HG02885 (cell line): Measurements from ENCODE around the gene FZR1.
"Not testable (repeated sequence)": the region's sequence is repeated elsewhere in the genome, so short reads cannot be mapped to it uniquely, and the experiment has no call there.

Experiments used
- ATAC-seq: cut with Tn5 transposase; IDR thresholded peaks from one replicate; pipeline ENCODE4 v1.9.1; 2021; ENCODE audit warnings: mild to moderate bottlenecking; ENCODE audit not compliant: unreplicated experiment, poor library complexity

Gene FZR1

DNA sequence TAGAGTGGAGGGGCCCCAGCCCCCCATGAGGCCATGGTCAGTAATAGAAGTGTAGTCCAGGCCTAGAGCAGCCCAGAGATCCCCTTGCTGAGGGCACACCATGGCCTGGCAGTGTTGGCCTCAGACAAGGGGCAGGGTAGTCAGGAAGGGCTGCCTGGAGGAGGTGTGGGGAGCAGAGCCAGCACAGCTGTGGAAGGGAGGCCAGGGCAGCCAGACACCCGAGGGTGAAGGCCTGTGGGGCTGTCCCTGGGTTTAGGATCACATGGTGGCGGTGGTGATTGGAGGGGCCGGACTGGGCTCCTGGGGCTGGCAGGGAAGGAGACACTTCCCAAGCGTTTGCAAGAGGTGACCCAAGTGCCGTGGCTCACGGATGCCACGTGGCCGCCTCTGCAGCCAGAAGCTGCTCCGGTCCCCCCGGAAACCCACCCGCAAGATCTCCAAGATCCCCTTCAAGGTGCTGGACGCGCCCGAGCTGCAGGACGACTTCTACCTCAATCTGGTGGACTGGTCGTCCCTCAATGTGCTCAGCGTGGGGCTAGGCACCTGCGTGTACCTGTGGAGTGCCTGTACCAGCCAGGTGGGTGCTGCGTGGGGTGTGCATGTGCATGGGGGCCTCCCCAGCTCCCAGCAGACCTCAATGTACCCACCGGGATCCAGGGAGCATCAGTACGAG is 21.3 kb downstream of the FZR1 start:
- no peak for ATAC-seq

DNA sequence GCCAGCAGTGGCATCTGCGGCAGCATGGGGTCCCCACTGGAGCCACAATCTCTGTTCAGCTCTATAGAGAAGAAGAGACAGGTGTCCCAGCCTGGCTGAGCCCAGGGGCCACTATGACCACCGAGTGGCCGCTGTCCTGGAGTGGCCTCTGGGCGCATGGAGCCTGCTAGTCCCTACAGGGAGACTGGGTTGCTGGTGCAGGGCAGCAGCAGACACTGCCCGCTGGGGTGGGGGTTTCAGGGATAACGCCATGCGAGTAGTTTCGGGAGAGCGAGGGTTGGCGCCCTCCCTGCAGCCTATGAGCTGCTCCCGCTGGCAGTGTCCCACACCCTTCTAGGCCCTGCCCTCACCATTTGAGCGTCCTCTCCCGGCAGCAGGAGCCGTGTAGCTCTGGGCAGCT is 22.0 kb downstream of the FZR1 start:
- no peak for ATAC-seq

DNA sequence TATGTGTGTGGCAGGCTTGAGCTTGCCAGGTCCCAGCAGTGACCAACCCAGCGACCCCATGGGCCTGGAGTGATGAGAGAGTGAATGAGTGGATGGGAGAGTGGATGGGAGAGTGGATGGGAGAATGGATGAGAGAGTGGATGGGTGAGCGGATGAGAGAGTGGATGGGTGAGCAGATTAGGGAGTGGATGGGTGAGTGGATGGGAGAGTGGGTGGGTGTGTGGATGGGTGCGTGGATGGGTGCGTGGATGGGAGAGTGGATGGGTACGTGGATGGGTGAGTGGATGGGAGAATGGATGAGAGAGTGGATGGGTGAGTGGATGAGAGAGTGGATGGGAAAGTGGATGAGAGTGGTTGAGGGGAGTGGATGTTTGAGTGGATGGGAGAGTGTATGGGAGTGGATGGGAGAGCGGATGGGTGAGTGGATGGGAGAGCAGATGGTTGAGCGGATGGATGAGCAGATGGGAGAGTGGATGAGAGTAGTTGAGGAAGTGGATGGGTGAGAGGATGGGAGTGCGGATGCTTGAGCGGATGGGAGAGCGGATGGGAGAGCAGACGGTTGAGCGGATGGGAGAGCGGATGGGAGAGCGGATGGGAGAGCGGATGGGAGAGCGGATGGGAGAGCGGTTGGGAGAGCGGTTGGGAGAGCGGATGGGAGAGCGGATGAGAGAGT is 22.6 kb downstream of the FZR1 start:
- ATAC-seq, result no peak

DNA sequence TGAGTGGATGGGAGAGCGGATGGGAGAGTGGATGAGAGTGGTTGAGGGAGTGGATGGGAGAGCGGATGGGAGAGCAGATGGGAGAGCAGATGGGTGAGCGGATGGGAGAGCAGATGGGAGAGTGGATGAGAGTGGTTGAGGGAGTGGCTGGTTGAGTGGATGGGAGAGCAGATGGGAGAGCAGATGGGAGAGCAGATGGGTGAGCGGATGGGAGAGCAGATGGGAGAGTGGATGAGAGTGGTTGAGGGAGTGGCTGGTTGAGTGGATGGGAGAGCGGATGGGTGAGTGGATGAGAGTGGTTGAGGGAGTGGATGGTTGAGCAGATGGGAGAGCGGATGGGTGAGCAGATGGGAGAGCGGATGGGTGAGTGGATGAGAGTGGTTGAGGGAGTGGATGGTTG is 23.2 kb downstream of the FZR1 start:
- ATAC-seq, result not testable (repeated sequence)

DNA sequence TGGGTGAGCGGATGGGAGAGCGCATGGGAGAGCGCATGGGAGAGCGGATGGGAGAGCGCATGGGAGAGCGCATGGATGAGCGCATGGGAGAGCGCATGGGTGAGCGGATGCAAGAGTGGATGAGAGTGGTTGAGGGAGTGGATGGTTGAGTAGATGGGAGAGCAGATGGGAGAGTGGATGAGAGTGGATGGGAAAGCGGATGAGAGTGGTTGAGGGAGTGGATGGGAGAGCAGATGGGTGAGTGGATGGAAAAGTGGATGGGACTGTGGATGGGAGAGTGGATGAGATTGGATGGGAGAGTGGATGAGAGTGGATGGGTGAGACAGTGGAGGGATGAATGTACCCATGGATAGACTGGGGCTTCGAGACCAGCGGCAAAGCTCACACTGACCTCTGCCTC is 24.3 kb downstream of the FZR1 start:
- ATAC-seq, result no peak

DNA sequence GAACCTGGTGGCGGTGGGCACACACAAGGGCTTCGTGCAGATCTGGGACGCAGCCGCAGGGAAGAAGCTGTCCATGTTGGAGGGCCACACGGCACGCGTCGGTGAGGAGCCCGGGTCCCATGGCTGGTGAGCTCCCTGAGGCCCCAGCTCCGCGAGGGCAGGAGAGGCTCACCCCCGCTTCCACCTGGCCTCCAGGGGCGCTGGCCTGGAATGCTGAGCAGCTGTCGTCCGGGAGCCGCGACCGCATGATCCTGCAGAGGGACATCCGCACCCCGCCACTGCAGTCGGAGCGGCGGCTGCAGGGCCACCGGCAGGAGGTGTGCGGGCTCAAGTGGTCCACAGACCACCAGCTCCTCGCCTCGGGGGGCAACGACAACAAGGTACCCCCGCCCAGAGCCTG is 25.6 kb downstream of the FZR1 start:
- no peak for ATAC-seq

DNA sequence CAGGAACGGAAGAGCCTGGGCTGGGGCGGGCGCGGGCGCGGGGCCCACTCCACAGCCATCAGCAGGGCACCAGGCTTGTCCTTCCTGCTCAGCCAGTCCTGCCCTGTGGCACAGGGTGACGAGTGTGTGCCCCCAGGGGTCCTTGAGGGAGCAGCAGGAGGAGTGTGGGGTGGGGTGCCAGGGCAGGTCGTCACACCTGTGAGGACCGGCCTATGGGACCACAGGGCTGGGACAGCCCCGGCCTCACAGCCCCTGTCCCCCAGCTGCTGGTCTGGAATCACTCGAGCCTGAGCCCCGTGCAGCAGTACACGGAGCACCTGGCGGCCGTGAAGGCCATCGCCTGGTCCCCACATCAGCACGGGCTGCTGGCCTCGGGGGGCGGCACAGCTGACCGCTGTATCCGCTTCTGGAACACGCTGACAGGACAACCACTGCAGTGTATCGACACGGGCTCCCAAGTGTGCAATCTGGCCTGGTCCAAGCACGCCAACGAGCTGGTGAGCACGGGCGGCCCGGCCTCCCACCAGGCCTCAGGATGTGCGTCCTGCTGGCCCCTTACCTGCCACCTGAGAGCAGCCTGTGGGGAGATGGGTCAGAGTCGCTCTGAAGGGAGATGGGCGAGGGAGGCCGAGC is 26.2 kb downstream of the FZR1 start:
- no peak for ATAC-seq

DNA sequence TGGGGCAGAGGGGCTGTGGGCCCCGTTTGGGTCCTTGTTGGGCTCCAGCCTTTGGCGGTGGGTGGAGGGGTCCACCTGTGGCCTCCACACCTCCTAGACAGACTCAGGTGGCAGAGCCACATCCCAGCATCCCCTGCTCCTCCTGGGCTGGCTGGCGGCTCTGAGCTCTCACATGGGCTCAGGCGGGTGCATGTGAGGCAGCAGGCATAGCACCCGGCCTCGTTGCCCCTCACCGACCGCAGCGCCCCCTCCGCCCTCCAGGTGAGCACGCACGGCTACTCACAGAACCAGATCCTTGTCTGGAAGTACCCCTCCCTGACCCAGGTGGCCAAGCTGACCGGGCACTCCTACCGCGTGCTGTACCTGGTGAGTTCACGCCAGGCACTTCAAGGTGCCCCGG is 26.9 kb downstream of the FZR1 start:
- ATAC-seq, result no peak

DNA sequence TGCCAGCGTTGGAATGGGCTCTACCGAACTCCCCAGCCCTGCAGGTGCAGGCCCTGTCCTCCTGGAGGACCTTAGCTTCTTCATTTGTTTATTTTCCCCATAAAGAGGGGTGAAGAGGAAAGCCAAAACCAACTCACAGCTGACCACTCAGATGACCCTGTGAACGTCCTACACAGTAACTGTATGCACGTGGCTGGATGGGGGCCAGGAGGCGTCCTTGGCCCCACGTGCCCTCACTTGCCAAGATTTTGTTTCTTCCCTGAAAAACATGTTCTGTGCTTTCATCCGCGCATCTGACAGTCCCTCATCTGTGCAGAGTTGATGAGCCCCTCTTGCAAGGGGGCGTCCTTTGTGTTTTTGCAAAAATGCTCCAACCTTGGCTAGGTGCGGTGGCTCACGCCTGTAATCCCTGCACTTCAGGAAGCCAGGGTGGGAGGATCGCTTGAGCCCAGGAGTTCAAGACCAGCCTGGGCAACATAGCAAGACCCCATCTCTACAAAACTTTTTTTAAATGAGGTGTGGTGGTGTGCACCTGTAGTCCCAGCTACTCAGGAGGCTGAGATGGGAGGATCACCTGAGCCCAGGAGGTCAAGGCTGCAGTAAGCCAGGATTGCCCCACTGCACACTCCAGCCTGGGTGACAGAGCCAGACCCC is 27.6 kb downstream of the FZR1 start:
- ATAC-seq, result no peak

DNA sequence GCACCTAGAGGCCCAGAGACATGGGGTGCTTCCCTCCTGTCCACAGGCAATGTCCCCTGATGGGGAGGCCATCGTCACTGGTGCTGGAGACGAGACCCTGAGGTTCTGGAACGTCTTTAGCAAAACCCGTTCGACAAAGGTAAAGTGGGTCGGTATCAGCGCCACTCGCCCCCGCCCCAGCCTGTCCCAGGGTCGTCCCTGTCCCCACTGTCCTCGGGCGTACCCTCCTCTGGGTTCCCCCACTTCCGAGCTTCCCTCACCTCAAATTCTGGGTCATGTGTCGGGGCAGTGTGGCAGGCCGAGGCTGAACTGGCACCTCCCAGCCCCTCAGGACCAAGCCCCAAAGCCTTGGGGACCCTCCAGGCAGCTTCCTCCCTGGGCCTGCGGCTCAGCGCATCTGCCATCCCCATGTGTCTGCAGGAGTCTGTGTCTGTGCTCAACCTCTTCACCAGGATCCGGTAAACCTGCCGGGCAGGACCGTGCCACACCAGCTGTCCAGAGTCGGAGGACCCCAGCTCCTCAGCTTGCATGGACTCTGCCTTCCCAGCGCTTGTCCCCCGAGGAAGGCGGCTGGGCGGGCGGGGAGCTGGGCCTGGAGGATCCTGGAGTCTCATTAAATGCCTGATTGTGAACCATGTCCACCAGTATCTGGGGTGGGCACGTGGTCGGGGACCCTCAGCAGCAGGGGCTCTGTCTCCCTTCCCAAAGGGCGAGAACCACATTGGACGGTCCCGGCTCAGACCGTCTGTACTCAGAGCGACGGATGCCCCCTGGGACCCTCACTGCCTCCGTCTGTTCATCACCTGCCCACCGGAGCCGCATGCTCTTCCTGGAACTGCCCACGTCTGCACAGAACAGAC is 28.5 kb downstream of the FZR1 start:
- ATAC-seq, result no peak

DNA sequence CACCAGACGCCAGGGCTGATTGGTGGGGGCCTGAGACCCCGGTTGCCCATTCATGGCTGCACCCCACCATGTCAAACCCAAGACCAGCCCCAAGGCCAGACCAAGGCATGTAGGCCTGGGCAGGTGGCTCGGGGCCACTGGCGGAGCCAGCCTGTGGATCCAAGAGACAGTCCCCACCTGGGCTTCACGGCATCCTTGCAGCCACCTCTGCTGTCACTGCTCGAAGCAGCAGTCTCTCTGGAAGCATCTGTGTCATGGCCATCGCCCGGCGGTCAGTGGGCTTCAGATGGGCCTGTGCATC is 29.1 kb downstream of the FZR1 start:
- no peak for ATAC-seq

DNA sequence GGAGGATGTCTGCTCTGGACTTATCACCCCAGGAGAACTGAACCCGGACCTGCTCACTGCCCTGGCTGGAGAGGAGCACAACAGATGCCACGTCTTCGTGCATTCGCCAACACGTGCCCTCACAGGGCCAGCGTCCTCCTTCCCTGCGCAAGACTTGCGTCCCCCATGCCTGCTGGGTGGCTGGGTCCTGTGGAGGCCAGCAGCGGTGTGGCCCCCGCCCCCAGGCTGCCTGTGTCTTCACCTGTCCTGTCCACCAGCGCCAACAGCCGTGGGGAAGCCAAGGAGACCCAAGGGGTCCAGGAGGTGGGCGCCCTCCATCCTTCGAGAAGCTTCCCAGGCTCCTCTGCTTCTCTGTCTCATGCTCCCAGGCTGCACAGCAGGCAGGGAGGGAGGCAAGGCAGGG is 29.5 kb downstream of the FZR1 start:
- ATAC-seq, result no peak

DNA sequence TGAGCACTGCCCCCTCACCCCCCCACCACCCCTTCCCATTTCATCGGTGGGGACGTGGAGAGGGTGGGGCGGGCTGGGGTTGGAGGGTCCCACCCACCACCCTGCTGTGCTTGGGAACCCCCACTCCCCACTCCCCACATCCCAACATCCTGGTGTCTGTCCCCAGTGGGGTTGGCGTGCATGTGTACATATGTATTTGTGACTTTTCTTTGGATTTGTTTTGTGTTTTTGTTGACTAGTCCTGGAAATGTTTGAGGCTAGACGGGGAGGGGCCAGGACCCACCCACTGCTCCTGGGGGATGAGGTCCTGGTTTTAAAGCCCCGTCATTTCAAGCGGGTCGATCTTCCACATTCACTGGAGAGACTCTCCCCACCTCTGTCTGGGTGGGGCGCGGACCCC is 29.9 kb downstream of the FZR1 start:
- ATAC-seq, result no peak

DNA sequence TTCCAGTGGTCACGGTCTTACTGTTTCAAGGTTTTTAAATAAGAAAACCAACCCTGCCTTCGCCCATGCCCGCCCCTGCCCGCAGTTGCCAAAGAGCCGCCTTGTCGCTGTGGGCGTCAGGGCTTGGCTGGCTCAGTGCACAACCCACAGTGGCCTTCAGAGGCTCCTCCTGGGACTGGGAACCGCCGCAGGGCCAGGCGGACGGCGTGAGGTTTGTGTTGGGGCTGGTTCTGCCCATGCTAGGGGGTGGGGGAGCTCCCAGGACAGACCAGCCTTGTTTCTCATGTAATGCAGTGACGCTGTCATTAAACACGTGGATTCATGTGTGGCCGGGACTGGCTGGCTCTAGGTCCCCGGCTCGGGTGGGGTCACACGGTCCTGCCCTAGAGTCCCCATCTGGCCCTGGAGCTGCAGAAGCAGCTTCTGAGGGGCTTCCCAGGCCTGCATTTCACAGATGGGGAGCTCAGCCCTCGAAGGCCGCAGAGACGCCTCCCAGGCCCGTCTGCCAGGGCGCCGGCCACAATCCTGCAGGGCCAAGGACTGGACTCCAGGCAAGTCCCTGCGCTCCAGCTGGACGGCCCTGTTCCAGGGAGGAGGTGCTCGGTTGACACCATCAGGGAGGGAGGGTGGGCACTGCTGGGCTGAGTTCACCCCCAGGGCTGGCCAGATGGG is 30.5 kb downstream of the FZR1 start:
- no peak for ATAC-seq

DNA sequence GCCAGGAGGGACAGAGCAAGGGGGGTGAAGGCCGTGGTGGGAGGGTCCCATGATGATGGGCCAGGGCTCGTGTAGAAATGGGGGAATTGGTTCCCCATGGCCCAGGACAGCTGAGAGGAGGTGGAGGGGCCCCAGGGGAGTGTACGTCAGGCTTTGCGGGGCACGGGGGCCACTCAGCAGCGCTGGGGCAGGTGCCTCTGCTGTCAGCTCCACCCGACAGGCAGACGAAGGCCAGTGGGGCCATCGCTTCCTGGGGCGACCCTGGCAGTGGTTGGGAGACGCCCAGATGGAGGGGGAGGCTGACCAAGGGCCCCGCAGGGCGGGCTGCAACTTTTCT is 31.0 kb downstream of the FZR1 start:
- no peak for ATAC-seq

DNA sequence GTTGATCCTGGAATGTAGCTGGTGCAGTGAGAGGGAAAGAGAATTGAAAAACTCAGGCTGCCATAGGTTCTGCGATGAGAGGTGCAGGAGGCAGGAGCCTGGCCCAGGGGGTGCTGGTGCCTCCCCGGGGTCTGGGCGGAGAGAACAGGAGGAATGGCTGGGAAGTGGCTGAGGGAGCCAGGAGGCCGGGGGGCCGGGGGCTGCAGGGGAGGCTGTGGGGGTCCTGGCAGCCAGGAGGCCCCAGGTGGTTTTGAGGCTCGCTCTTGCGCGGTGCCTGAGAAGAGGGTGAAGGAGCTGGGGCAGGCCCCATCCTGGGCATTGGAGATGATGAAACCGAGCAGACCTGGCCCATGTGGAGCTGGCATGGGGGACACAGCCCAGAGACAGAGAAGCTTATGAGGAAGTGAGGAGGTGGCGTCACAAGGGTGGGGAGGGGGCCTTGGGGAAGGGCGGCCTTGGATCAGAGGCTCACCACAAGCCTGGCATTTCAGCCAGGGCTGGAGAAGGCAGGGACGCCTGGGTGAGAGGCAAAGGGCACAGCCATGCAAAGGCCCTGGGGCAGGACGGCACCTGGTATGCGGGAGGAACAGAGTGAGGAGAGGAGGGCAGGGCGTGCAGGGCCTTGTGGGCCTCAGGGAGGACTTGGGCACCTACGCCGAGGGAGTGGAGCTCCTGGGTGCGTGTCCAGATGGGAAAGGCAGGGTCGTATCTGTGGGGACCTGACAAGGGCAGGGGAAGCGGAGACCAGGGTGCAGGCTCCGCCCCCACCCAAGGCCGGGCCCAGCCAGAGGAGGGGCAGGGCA is 31.5 kb downstream of the FZR1 start:
- ATAC-seq, result no peak

DNA sequence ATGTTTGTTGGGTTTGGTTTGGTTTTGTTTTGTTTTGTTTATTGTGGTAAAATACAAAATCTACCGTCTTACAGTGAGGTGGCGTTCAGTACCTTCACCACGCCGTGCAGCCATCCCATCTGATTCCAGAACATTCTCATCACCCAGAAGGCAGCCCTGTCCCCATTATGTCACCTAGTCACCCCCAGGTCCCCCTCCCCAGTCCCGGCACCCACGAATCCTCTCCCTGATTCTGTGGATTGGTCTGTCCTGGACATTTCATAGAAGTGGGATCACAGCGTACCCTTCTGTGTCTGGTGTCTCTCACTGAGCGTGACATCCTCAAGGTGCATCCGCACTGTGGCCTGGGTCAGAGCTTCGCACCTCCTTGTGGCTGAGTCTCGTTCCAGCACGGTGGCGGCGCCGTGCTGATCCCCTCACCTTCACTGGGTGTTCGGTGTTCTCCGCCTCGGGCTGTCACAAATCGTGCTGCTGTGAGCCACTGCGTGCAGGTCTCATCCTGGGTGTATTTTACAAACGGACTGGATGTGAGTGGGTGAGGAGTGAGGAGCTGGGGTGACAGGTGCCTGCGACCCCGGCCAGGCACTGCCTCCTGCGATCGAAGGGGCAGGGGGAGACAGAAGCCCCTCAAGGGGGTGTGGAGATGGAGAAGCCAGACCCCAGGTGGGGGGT is 32.3 kb downstream of the FZR1 start:
- ATAC-seq, result no peak

DNA sequence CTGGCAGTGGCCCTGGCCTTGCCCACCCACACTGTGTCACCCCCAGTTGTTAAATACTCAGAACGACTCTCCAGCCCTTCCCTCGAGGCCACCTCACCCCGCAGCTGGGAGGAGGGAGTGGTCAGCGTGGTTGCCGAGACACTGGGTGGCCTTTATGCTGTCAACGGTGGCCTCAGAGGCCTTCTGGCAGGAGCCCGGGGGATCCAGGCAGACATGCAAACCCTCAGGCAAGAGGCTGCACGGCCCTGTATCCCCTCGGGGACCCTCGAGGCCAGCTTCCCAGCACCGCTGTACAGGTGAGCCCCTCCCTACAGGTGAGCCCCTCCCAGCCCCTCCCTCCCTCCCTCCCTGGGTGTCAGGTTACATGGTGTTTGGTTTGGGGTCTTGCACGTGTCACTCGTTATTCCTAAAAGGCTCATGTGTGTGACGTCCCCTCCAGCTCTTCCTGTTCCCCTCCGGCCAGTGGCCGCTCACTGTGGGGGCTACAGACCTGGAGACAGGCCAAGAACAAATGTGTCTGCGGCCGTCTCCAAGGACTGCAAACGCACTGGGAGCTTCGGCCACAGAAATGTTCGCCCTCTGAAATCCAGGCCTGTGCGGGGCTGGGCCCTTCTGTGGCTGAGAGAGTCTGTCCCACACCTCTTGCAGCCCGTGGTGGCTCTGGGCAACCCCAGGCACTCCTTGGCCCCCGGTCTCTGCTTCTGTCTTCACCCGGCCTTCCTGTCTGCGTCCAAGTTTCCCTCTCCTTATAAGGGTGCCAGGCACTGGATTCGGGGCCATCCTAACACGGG is 33.0 kb downstream of the FZR1 start, which contains the start of gene TEKTIP1:
TEKTIP1 (plus strand) TSS at position 210 of the 791 bp plus-strand sequence; CDS start at position 214, 4 bp downstream.
- no peak for ATAC-seq
